Body of pancreas (tissue), 4 donors: ENCODE measurements around the gene C1QTNF1. TPM values are rescaled to one million over a fixed set of nuclear protein-coding genes. Genes with fewer than 3 reads are reported as not detected.
A peak's percentile ranks its signal among the peaks of the same experiment; 100 is the strongest.

ENCODE experiments used
- ATAC-seq: fragments of 150-250 bp; one replicate; pipeline ENCODE4 v1.9.1; 2016
- DNase-seq, 4 donors: peaks; one replicate each; pipeline ENCODE4 v3.0.0-alpha.2; 2019
- H3K27ac ChIP-seq, 4 donors: fragments of 200-600 bp; sonication (generic); 1 replicate in 3 of 4; 2 replicates in 1 of 4; pipeline versions ENCODE4 v1.5.1 to v1.6.1; 2016 to 2019; ENCODE audit warnings: mild to moderate bottlenecking in 1 of 4, mixed read lengths in 1 of 4, moderate library complexity in 1 of 4
- H3K27me3 ChIP-seq, 2 donors: fragments of 200-600 bp; sonication (generic); one replicate each; pipeline ENCODE4 v1.6.0; 2016; ENCODE audit warnings: mild to moderate bottlenecking in 1 of 2
- H3K36me3 ChIP-seq, 2 donors: fragments of 200-600 bp; sonication (generic); replicated peaks in 1 of 2; 2 replicates each; pipeline ENCODE4 v1.5.1; 2016; ENCODE audit warnings: low read depth in 2 of 2; ENCODE audit not compliant: insufficient read depth in 1 of 2
- H3K4me1 ChIP-seq: fragments of 200-600 bp; sonication (generic); one replicate; pipeline ENCODE4 v1.6.0; 2016
- H3K4me3 ChIP-seq, 2 donors: fragments of 200-600 bp; sonication (generic); 1 replicate in 1 of 2; 2 replicates in 1 of 2; pipeline ENCODE4 v1.5.1; 2016 to 2019
- H3K9me3 ChIP-seq, 3 donors: fragments of 200-600 bp; sonication (generic); 1 replicate in 2 of 3; 2 replicates in 1 of 3; pipeline ENCODE4 v1.5.1; 2016
- CTCF ChIP-seq, 7 experiments: fragments of 450-650 bp in 4 of 7; fragments of 200-600 bp in 3 of 7; sonication (generic) in 3 of 7; IDR thresholded peaks; one replicate each; pipeline ENCODE4 v1.5.1; 2016 to 2019; ENCODE audit warnings: antibody characterized with exemption in 7 of 7
- POLR2A ChIP-seq, 3 donors: fragments of 450-650 bp; IDR thresholded peaks; one replicate each; pipeline ENCODE4 v1.6.1; 2016; ENCODE audit warnings: antibody characterized with exemption in 3 of 3, mild to moderate bottlenecking in 2 of 3
- WGBS, 2 donors: methylation state at CpG; one replicate each; pipeline ENCODE4 v1.1.5; 2017; 5-methylcytosine and 5-hydroxymethylcytosine counted together
- intact Hi-C: fragments of 100-400 bp; cut with DNase I; formaldehyde crosslinking; loops from one replicate; pipeline ENCODE4 v1.15.1; 2023
- total RNA-seq, 2 donors: library from RNA; depleted of rRNA; stranded (reverse); fragments of >200 nt; gene quantifications; one replicate each; pipeline ENCODE4 v1.1.0, GENCODE V29; 2016

C1QTNF1 gene
- total RNA-seq, 2 donors from 2014 or later: 8.3 to 50.1 TPM

- H3K36me3 ChIP-seq: no peaks in the 10 kb centered on the region
- peaks cover 81% of the 10 kb centered on the region for H3K4me1 ChIP-seq
- H3K27me3 ChIP-seq: peaks cover 0 to 8% of the 10 kb centered on the region in 2 donors
- WGBS, 2 donors: 73 to 79% methylated on average over 12 of the region's 12 CpGs
- H3K27ac ChIP-seq: peak overlapping the region in 3 of 4 donors; percentile 35 to 71 (median 60)
- peak in 1 of 4 donors; percentile 8 for DNase-seq
- intact Hi-C loops: no loop called here
- ATAC-seq: no peak
- TF ChIP-seq POLR2A (IDR thresholded peaks at IDR 0.05) (no peak), CTCF (IDR thresholded peaks at IDR 0.05) (no peak)
- H3K4me3 ChIP-seq: no peak overlapping the region
- H3K9me3 ChIP-seq: no peaks in the 10 kb centered on the region
These were observed 726 bp upstream of the C1QTNF1 start for GRCh38 chr17:79023180-79023705.

GRCh38 chr17:79024901-79025737 is 1.1 kb downstream of the C1QTNF1 start:
- Histone ChIP-seq H3K27ac (no peak overlapping the region), H3K9me3 (no peaks in the 10 kb centered on the region), H3K36me3 (no peaks in the 10 kb centered on the region), H3K4me3 (no peak overlapping the region), H3K27me3 (peaks cover 0 to 11% of the 10 kb centered on the region in 2 donors), H3K4me1 (peaks cover 72% of the 10 kb centered on the region)
- intact Hi-C loops: no loop called here
- DNase-seq (peak in 1 of 4 donors; percentile 21), ATAC-seq (no peak)
- TF ChIP-seq CTCF (IDR thresholded peaks at IDR 0.05) (no peak), POLR2A (IDR thresholded peaks at IDR 0.05) (no peak)
- WGBS, 2 donors: 45 to 57% methylated on average over 4 to 29 of the region's 31 CpGs

- peak in 2 of 4 donors; percentile 28 to 40 for DNase-seq
- ATAC-seq: peak; percentile 11
- 60 to 67% methylated on average over 8 to 12 of the region's 16 CpGs for WGBS, 2 donors
- H3K4me1 ChIP-seq: peaks cover 60% of the 10 kb centered on the region
- intact Hi-C loops: no loop called here
- H3K9me3 ChIP-seq: no peaks in the 10 kb centered on the region
- TF ChIP-seq POLR2A (IDR thresholded peaks at IDR 0.05) (peak in 1 of 3 donors; percentile 13), CTCF (IDR thresholded peaks at IDR 0.05) (no peak)
- H3K27ac ChIP-seq: peak overlapping the region in 2 of 4 donors; percentile 40 to 53
- no peak overlapping the region for H3K4me3 ChIP-seq
- H3K36me3 ChIP-seq: no peaks in the 10 kb centered on the region
- H3K27me3 ChIP-seq: peaks cover 0 to 11% of the 10 kb centered on the region in 2 donors
These were observed 2.7 kb downstream of the C1QTNF1 start for GRCh38 chr17:79026376-79027273.

GRCh38 chr17:79027274-79027924 is 3.4 kb downstream of the C1QTNF1 start:
- Histone ChIP-seq H3K4me1 (peaks cover 52% of the 10 kb centered on the region), H3K27ac (peak overlapping the region in 2 of 4 donors; percentile 35 to 40), H3K36me3 (no peaks in the 10 kb centered on the region), H3K4me3 (no peak overlapping the region), H3K9me3 (no peaks in the 10 kb centered on the region), H3K27me3 (peaks cover 0 to 11% of the 10 kb centered on the region in 2 donors)
- DNase-seq: peak in 2 of 4 donors; percentile 15 to 32
- no peak for TF ChIP-seq CTCF (IDR thresholded peaks at IDR 0.05)
- no peak for TF ChIP-seq POLR2A (IDR thresholded peaks at IDR 0.05)
- ATAC-seq: no peak
- WGBS, 2 donors: 0 to 29% methylated on average over 1 to 10 of the region's 10 CpGs
- intact Hi-C loops: no loop called here
